Cardiac muscle cell (in vitro differentiated cells and primary cell): ENCODE measurements around the gene CTCF. TPM values are rescaled to one million over a fixed set of nuclear protein-coding genes. Genes with fewer than 3 reads are reported as not detected.

Source experiments
- DNase-seq, 2 donors: peaks; one replicate each; pipeline versions ENCODE4 v3.0.0 to v3.0.0-alpha.2; 2010 to 2017; ENCODE audit warnings: low read depth in 1 of 2, low spot score in 1 of 2
- H3K27ac ChIP-seq: fragments of 200-600 bp; sonication (generic); 2 replicates; pipeline ENCODE4 v1.5.1; 2016
- H3K27me3 ChIP-seq: fragments of 200-600 bp; sonication (generic); 2 replicates; pipeline ENCODE4 v1.6.0; 2016; ENCODE audit warnings: control low read depth
- H3K36me3 ChIP-seq: fragments of 200-600 bp; sonication (generic); 2 replicates; pipeline ENCODE4 v1.5.1; 2016; ENCODE audit warnings: control low read depth
- H3K4me1 ChIP-seq: fragments of 200-600 bp; sonication (generic); 2 replicates; pipeline ENCODE4 v1.8.1; 2017; ENCODE audit warnings: low read depth, mild to moderate bottlenecking, mixed run types
- H3K4me3 ChIP-seq: fragments of 200-600 bp; sonication (generic); 2 replicates; pipeline ENCODE4 v1.5.1; 2016; ENCODE audit warnings: mild to moderate bottlenecking
- H3K9me3 ChIP-seq: fragments of 200-600 bp; sonication (generic); 2 replicates; pipeline ENCODE4 v1.5.1; 2017; ENCODE audit warnings: low read depth, mild to moderate bottlenecking, control low read depth
- CTCF ChIP-seq: IDR thresholded peaks from 2 replicates; pipeline ENCODE4 v1.5.1; 2012; ENCODE audit warnings: low read depth, mild to moderate bottlenecking, low read length
- polyA plus RNA-seq: library from polyadenylated mRNA; unstranded; fragments of >200 nt; fragmentation: Nextera tagmentation; extraction: Ambion mirVana; gene quantifications from 2 replicates; pipeline ENCODE4 v1.2.1, GENCODE V29; 2016
- total RNA-seq: library from RNA; depleted of rRNA; stranded (reverse); fragments of >200 nt; gene quantifications from 2 replicates; pipeline ENCODE4 v1.2.3, GENCODE V29; 2016

The CTCF gene
- total and polyA plus RNA-seq, 2 experiments from 2014 or later = 33.9 to 38.0 TPM

GRCh38 chr16:67540756-67541155 lies 21.6 kb upstream of the CTCF start:
- no peak overlapping the region for H3K4me3 ChIP-seq
- H3K27ac ChIP-seq = no peak overlapping the region
- no peaks in the 10 kb centered on the region for H3K9me3 ChIP-seq
- TF ChIP-seq CTCF = no peak
- peaks cover 34% of the 10 kb centered on the region for H3K27me3 ChIP-seq
- peaks cover 6% of the 10 kb centered on the region for H3K4me1 ChIP-seq
- peaks cover 8% of the 10 kb centered on the region for H3K36me3 ChIP-seq
- no peak for DNase-seq

- Histone ChIP-seq H3K4me3 (no peak overlapping the region), H3K27ac (no peak overlapping the region), H3K4me1 (peaks cover 6% of the 10 kb centered on the region), H3K27me3 (peaks cover 25% of the 10 kb centered on the region), H3K9me3 (no peaks in the 10 kb centered on the region), H3K36me3 (peaks cover 8% of the 10 kb centered on the region)
- no peak for TF ChIP-seq CTCF
- DNase-seq = no peak
Measured at GRCh38 chr16:67541391-67542263, 20.7 kb upstream of the CTCF start.

- Histone ChIP-seq H3K4me3 (no peak overlapping the region), H3K4me1 (peaks cover 6% of the 10 kb centered on the region), H3K27me3 (peaks cover 16% of the 10 kb centered on the region), H3K36me3 (peaks cover 8% of the 10 kb centered on the region), H3K9me3 (no peaks in the 10 kb centered on the region), H3K27ac (no peak overlapping the region)
- no peak for TF ChIP-seq CTCF
- peak in 1 of 2 donors; percentile 68 for DNase-seq
Measured at GRCh38 chr16:67542464-67542863, 19.9 kb upstream of the CTCF start.

- H3K27me3 ChIP-seq = peaks cover 11% of the 10 kb centered on the region
- H3K4me3 ChIP-seq = no peak overlapping the region
- peaks cover 6% of the 10 kb centered on the region for H3K4me1 ChIP-seq
- H3K9me3 ChIP-seq = no peaks in the 10 kb centered on the region
- peaks cover 8% of the 10 kb centered on the region for H3K36me3 ChIP-seq
- no peak for TF ChIP-seq CTCF
- no peak for DNase-seq
- H3K27ac ChIP-seq = no peak overlapping the region
Measured at GRCh38 chr16:67543036-67543435, 19.3 kb upstream of the CTCF start.

- TF ChIP-seq CTCF = no peak
- peaks cover 3% of the 10 kb centered on the region for H3K4me1 ChIP-seq
- H3K27me3 ChIP-seq = peaks cover 5% of the 10 kb centered on the region
- DNase-seq = no peak
- H3K27ac ChIP-seq = no peak overlapping the region
- H3K4me3 ChIP-seq = no peak overlapping the region
- peaks cover 8% of the 10 kb centered on the region for H3K36me3 ChIP-seq
- H3K9me3 ChIP-seq = no peaks in the 10 kb centered on the region
Measured at GRCh38 chr16:67543582-67543981, 18.7 kb upstream of the CTCF start.
